Fibroblast of mammary gland (primary cell): ENCODE results near the gene AQP9.

Experiments used
- DNase-seq: peaks from one replicate; pipeline ENCODE4 v3.0.0-alpha.2; 2010; ENCODE audit warnings: low read depth
- H3K4me3 ChIP-seq: 2 replicates; pipeline ENCODE4 v1.5.1; 2011; ENCODE audit warnings: low read depth, mild to moderate bottlenecking, low read length, moderate library complexity; ENCODE audit not compliant: control insufficient read depth
- TF ChIP-seq, protein P1 (sequence below): conservative IDR thresholded peaks from 2 replicates; pipeline ENCODE4 v1.5.1; 2011; ENCODE audit warnings: low read depth, low read length, inconsistent platforms; ENCODE audit not compliant: control insufficient read depth, insufficient read depth

Gene AQP9

DNA sequence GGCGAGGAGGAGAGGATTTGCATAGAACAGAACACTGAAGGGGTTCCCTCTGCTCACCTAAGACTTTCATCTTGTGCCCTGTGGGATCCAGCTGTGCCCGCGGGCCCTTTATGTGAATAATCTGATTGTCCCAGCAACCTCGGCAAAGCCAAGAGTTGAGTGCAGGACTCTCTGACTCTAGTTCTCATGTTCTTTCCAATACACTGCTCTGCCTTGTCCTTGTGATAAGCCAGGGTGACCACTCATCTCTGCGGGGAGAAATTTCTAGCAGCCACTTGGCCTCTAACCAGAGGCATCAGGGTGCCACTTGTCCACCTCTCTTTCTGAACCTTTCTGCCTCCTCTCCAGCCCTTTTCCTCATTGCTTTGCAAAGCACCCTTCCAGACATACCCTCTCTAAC is 31.8 kb downstream of the AQP9 start:
- no peak for DNase-seq
- H3K4me3 ChIP-seq, result no peak overlapping the region
- TF ChIP-seq, protein P1, sequence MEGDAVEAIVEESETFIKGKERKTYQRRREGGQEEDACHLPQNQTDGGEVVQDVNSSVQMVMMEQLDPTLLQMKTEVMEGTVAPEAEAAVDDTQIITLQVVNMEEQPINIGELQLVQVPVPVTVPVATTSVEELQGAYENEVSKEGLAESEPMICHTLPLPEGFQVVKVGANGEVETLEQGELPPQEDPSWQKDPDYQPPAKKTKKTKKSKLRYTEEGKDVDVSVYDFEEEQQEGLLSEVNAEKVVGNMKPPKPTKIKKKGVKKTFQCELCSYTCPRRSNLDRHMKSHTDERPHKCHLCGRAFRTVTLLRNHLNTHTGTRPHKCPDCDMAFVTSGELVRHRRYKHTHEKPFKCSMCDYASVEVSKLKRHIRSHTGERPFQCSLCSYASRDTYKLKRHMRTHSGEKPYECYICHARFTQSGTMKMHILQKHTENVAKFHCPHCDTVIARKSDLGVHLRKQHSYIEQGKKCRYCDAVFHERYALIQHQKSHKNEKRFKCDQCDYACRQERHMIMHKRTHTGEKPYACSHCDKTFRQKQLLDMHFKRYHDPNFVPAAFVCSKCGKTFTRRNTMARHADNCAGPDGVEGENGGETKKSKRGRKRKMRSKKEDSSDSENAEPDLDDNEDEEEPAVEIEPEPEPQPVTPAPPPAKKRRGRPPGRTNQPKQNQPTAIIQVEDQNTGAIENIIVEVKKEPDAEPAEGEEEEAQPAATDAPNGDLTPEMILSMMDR, result no peak

DNA sequence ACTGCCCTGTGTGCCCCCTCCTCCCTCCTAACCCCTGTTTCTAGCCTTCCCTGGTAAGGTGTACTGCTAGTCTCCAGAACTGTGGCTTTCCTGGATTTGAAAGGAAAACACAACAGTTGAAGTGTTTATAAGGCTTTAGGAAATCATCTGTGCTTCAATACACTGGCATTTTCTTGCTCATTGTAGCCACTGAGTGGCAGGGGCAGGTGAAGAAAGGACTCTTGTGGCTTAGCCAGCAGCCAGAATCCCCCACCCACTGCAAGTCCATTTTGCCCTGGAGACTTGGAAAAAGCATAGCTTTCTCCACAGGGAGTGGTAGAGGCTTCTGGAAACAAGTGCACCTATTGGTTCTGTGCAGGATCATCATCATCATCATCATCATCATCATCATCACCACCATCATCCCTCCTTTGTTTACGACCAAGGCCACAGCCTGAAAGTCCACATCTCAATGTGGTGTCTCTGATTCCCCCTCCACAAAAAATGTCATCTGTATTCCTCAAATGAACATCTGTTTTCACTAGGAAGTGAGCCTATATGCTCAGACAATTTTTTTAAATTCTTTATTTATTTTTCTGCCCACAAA is 33.4 kb downstream of the AQP9 start:
- TF ChIP-seq, protein P1, result no peak
- no peak for DNase-seq
- H3K4me3 ChIP-seq, result no peak overlapping the region

DNA sequence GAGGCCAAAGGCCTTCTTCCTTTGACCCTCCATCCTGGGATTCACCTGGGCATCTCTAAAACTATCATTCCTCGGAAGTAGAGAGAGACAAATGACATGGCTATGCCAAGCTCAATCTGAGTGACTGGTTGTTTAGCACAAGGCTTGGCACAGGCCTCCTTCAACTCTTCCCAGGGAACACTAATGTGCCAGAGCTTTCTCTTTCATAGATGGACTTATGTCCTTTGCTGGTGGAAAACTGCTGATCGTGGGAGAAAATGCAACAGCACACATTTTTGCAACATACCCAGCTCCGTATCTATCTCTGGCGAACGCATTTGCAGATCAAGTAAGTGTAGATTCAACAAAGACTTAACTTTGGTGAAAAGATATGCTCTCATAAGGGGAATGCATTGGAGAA is 36.5 kb downstream of the AQP9 start:
- no peak for DNase-seq
- no peak overlapping the region for H3K4me3 ChIP-seq
- TF ChIP-seq, protein P1, result no peak

DNA sequence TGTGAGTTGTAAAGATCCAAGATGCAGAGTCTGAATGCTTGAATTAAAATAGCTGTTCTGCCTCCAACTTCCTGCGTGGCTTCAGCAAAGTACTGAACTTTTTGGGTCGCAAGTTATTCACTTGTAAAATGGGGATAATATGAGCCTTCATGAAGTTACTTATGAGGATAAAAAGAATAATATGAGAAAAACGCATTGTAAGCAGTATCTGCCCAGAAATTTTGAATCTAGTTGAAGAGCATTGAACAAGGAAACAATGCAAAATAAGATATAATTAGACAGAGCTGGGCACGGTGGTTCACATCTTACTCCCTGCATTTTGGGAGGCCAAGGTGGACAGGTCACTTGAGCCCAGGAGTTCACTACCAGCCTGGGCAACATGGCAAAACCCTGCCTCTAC is 37.8 kb downstream of the AQP9 start:
- no peak for DNase-seq

DNA sequence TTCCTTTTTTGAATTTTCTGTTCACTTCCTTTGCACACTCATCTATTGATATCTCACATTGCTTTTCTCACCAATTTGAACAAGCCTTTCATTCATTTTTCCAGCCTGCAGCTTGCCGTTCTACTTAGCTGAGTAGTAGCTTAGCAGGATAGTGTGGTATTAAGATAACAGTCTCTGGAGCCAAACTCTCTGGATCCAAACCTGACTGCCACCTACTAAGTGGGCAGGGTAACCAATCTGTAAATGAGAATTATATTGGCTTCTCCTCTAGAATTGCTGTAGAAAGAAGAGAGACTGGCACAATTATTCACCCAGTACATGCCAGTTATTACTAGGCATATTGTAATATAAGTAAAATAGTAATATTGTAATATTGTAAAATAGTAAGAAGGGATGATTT is 40.5 kb downstream of the AQP9 start:
- DNase-seq, result no peak
- TF ChIP-seq, protein P1, result no peak
- H3K4me3 ChIP-seq, result no peak overlapping the region

More for the DNA sequence above, 37.8 kb downstream of the AQP9 start:
- no peak overlapping the region for H3K4me3 ChIP-seq
- TF ChIP-seq, protein P1, result no peak

DNA sequence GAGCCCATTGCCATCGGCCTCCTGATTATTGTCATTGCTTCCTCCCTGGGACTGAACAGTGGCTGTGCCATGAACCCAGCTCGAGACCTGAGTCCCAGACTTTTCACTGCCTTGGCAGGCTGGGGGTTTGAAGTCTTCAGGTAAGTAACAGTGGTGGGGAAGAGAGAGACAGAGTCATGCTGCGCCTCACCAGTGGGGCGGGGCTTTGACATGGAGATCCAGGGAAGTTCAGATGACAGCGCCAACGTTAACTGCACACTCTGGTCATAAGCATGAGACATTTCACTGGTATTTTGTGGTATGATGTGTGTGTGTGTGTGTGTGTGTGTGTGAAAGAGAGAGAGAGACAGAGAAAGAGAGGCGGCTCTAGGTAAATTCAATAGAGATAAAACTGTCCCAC is 41.0 kb downstream of the AQP9 start:
- TF ChIP-seq, protein P1, result no peak
- no peak overlapping the region for H3K4me3 ChIP-seq
- DNase-seq, result peak; percentile 57
